Astrocyte (in vitro differentiated cells and primary cell): ENCODE data around the gene TCF7. TPM values are rescaled to one million over a fixed set of nuclear protein-coding genes. Genes with fewer than 3 reads are reported as not detected.

Experiments
- DNase-seq: peaks from one replicate; pipeline ENCODE4 v3.0.0-alpha.2; 2010; ENCODE audit warnings: low read depth
- FAIRE-seq: peaks from 2 replicates; lab custom pipeline; 2011; peaks lifted over from hg19 to GRCh38; lab: Jason Lieb, UNC
- H2AFZ ChIP-seq: 2 replicates; pipeline ENCODE4 v1.6.0; 2012; ENCODE audit warnings: low read depth, low read length, inconsistent platforms
- H3K27ac ChIP-seq: 2 replicates; pipeline ENCODE4 v1.5.1; 2011; ENCODE audit warnings: low read depth, low read length, inconsistent platforms
- H3K27me3 ChIP-seq: 2 replicates; pipeline ENCODE4 v1.6.0; 2011; ENCODE audit warnings: low read length, inconsistent platforms; ENCODE audit not compliant: insufficient read depth
- H3K36me3 ChIP-seq: 2 replicates; pipeline ENCODE4 v1.5.1; 2011; ENCODE audit warnings: low read length, inconsistent platforms; ENCODE audit not compliant: insufficient read depth
- H3K4me1 ChIP-seq: 2 replicates; pipeline ENCODE4 v1.5.1; 2011; ENCODE audit warnings: low read length, inconsistent platforms; ENCODE audit not compliant: insufficient read depth
- H3K4me2 ChIP-seq: 2 replicates; pipeline ENCODE4 v1.6.0; 2012; ENCODE audit warnings: low read length, inconsistent platforms
- H3K4me3 ChIP-seq: 2 replicates; pipeline ENCODE4 v1.5.1; 2011; ENCODE audit warnings: low read depth, mild to moderate bottlenecking, low read length, inconsistent platforms; ENCODE audit not compliant: insufficient read depth
- H3K79me2 ChIP-seq: 2 replicates; pipeline ENCODE4 v1.6.0; 2012; ENCODE audit warnings: mild to moderate bottlenecking, low read length, inconsistent platforms; ENCODE audit not compliant: insufficient read depth
- H3K9ac ChIP-seq: 2 replicates; pipeline ENCODE4 v1.6.0; 2012; ENCODE audit warnings: mild to moderate bottlenecking, low read length, inconsistent platforms
- H3K9me3 ChIP-seq: 2 replicates; pipeline ENCODE4 v1.5.1; 2012; ENCODE audit warnings: low read depth, mild to moderate bottlenecking, low read length, inconsistent platforms; ENCODE audit not compliant: insufficient read depth
- H4K20me1 ChIP-seq: 2 replicates; pipeline ENCODE4 v1.6.0; 2012; ENCODE audit warnings: low read length, inconsistent platforms; ENCODE audit not compliant: insufficient read depth
- H3K27ac Mint-ChIP-seq: one replicate; pipeline ENCODE4 v1.8.0; 2021; ENCODE audit warnings: mild to moderate bottlenecking, mixed read lengths; ENCODE audit not compliant: unreplicated experiment
- H3K27me3 Mint-ChIP-seq: one replicate; pipeline ENCODE4 v1.8.0; 2021; ENCODE audit warnings: low read depth, mixed read lengths; ENCODE audit not compliant: unreplicated experiment
- H3K36me3 Mint-ChIP-seq: one replicate; pipeline ENCODE4 v1.8.0; 2021; ENCODE audit warnings: low read depth, mixed read lengths; ENCODE audit not compliant: unreplicated experiment
- H3K4me1 Mint-ChIP-seq: one replicate; pipeline ENCODE4 v1.8.0; 2021; ENCODE audit warnings: low read depth, mixed read lengths; ENCODE audit not compliant: unreplicated experiment
- H3K4me3 Mint-ChIP-seq: one replicate; pipeline ENCODE4 v1.8.0; 2021; ENCODE audit warnings: mild to moderate bottlenecking, moderate library complexity, mixed read lengths; ENCODE audit not compliant: unreplicated experiment
- H3K9me3 Mint-ChIP-seq: one replicate; pipeline ENCODE4 v1.8.0; 2021; ENCODE audit warnings: mild to moderate bottlenecking, mixed read lengths; ENCODE audit not compliant: unreplicated experiment
- CTCF ChIP-seq: IDR thresholded peaks from 2 replicates; pipeline ENCODE4 v1.5.1; 2011; ENCODE audit warnings: low read depth, mild to moderate bottlenecking, inconsistent platforms, low read length, moderate library complexity; ENCODE audit not compliant: insufficient read depth
- EZH2 ChIP-seq: IDR thresholded peaks from 2 replicates; pipeline ENCODE4 v1.6.1; 2012; ENCODE audit warnings: mild to moderate bottlenecking, low read length, inconsistent platforms; ENCODE audit not compliant: insufficient read depth
- total RNA-seq: library from RNA; stranded (reverse); gene quantifications from 2 replicates; pipeline ENCODE4 v1.2.1, GENCODE V29; 2021

The TCF7 gene
- total RNA-seq, 1 donor from 2014 or later, result 2.6 TPM

GRCh38 chr5:134143431-134143830 is 28.9 kb downstream of the TCF7 start:
- no peak for TF ChIP-seq CTCF
- no peak for TF ChIP-seq EZH2
- no peak overlapping the region for H3K4me3 ChIP-seq
- no peaks in the 10 kb centered on the region for H3K27me3 ChIP-seq
- FAIRE-seq (no peak), DNase-seq (no peak)
- no peak overlapping the region for H3K9ac ChIP-seq
- peaks cover 53% of the 10 kb centered on the region for H3K79me2 ChIP-seq
- peaks cover 12% of the 10 kb centered on the region for H3K4me1 Mint-ChIP-seq
- H3K36me3 Mint-ChIP-seq, result peaks cover 8% of the 10 kb centered on the region
- H3K4me3 Mint-ChIP-seq, result no peak overlapping the region
- H3K9me3 Mint-ChIP-seq, result no peaks in the 10 kb centered on the region
- H3K9me3 ChIP-seq, result no peaks in the 10 kb centered on the region
- H3K27ac Mint-ChIP-seq, result no peak overlapping the region
- H3K4me1 ChIP-seq, result peaks cover 10% of the 10 kb centered on the region
- H2AFZ ChIP-seq, result no peak overlapping the region
- peaks cover 92% of the 10 kb centered on the region for H4K20me1 ChIP-seq
- peaks cover 24% of the 10 kb centered on the region for H3K36me3 ChIP-seq
- no peaks in the 10 kb centered on the region for H3K27me3 Mint-ChIP-seq
- no peak overlapping the region for H3K27ac ChIP-seq
- no peak overlapping the region for H3K4me2 ChIP-seq

GRCh38 chr5:134143944-134144941 is 29.8 kb downstream of the TCF7 start:
- peak overlapping the region; percentile 68 for H3K4me3 Mint-ChIP-seq
- peaks cover 7% of the 10 kb centered on the region for H3K4me1 ChIP-seq
- H3K9me3 ChIP-seq, result no peaks in the 10 kb centered on the region
- TF ChIP-seq EZH2 (no peak), CTCF (no peak)
- H2AFZ ChIP-seq, result no peak overlapping the region
- H3K27ac ChIP-seq, result no peak overlapping the region
- H3K79me2 ChIP-seq, result peaks cover 56% of the 10 kb centered on the region
- peaks cover 92% of the 10 kb centered on the region for H4K20me1 ChIP-seq
- H3K9ac ChIP-seq, result no peak overlapping the region
- H3K27me3 ChIP-seq, result no peaks in the 10 kb centered on the region
- no peak overlapping the region for H3K4me2 ChIP-seq
- no peak overlapping the region for H3K27ac Mint-ChIP-seq
- DNase-seq (no peak), FAIRE-seq (no peak)
- peaks cover 14% of the 10 kb centered on the region for H3K4me1 Mint-ChIP-seq
- H3K36me3 ChIP-seq, result peaks cover 29% of the 10 kb centered on the region
- H3K4me3 ChIP-seq, result no peak overlapping the region
- H3K27me3 Mint-ChIP-seq, result no peaks in the 10 kb centered on the region
- H3K9me3 Mint-ChIP-seq, result no peaks in the 10 kb centered on the region
- peaks cover 12% of the 10 kb centered on the region for H3K36me3 Mint-ChIP-seq
